OCI-LY1 (cell line): Measurements from ENCODE around the gene SPATA13.

ENCODE experiments used
- EZH2 ChIP-seq: fragments of 200-600 bp; sonication (generic), shearing (Covaris generic); IDR thresholded peaks from 2 replicates; pipeline ENCODE4 v1.8.0; 2017; ENCODE audit warnings: borderline replicate concordance, mixed run types, mild to moderate bottlenecking, antibody characterized with exemption, low read length, moderate library complexity, mixed read lengths
- TF ChIP-seq, protein P1 (sequence below): fragments of 200-600 bp; sonication (generic), shearing (Covaris generic); IDR thresholded peaks from 2 replicates; pipeline ENCODE4 v1.5.1; 2017; ENCODE audit warnings: mild to moderate bottlenecking, antibody characterized with exemption, low read length, moderate library complexity, mixed read lengths

DNA sequence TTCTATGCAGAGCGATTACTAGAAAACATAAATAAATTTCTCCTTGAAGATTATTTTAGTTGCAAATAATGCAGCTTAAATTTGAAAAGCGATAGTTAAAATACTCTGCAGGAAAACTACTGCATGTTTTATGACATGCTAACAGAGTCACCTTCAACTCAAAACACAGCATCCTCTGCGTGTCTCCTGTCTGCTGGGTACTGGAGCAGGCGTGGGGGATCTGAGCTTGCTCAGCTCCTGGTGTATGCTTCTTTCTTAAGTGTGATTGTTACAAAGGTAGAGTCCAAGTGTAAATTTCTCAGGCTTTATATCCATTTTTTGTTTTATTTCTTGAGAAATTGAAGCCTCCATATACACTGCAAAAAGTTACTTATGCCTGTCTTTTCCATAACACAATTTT is 15.3 kb downstream of the SPATA13 start:
- TF ChIP-seq, protein P1, sequence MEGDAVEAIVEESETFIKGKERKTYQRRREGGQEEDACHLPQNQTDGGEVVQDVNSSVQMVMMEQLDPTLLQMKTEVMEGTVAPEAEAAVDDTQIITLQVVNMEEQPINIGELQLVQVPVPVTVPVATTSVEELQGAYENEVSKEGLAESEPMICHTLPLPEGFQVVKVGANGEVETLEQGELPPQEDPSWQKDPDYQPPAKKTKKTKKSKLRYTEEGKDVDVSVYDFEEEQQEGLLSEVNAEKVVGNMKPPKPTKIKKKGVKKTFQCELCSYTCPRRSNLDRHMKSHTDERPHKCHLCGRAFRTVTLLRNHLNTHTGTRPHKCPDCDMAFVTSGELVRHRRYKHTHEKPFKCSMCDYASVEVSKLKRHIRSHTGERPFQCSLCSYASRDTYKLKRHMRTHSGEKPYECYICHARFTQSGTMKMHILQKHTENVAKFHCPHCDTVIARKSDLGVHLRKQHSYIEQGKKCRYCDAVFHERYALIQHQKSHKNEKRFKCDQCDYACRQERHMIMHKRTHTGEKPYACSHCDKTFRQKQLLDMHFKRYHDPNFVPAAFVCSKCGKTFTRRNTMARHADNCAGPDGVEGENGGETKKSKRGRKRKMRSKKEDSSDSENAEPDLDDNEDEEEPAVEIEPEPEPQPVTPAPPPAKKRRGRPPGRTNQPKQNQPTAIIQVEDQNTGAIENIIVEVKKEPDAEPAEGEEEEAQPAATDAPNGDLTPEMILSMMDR, result no peak
- TF ChIP-seq EZH2, result no peak
